Loucy (cell line): ENCODE measurements around the gene LIN9.

Experiments
- H2AFZ ChIP-seq: fragments of 200-600 bp; sonication (generic); 2 replicates; pipeline ENCODE4 v1.6.0; 2016; ENCODE audit warnings: antibody characterized with exemption, mild to moderate bottlenecking, low read length, moderate library complexity
- H3F3A ChIP-seq: fragments of 200-600 bp; 2 replicates; pipeline ENCODE4 v1.6.0; 2016; ENCODE audit warnings: antibody characterized with exemption, low read depth, mild to moderate bottlenecking
- H3K27me3 ChIP-seq: fragments of 200-600 bp; sonication (generic); 2 replicates; pipeline ENCODE4 v1.6.1; 2014; ENCODE audit warnings: low read length, mild to moderate bottlenecking; ENCODE audit not compliant: insufficient read depth, poor library complexity, severe bottlenecking
- H3K36me3 ChIP-seq: fragments of 200-600 bp; sonication (generic); 2 replicates; pipeline ENCODE4 v1.6.1; 2016; ENCODE audit warnings: low read length; ENCODE audit not compliant: insufficient read depth
- H3K4me1 ChIP-seq: fragments of 200-600 bp; sonication (generic); 2 replicates; pipeline ENCODE4 v1.5.1; 2014; ENCODE audit warnings: low read length, mild to moderate bottlenecking; ENCODE audit not compliant: insufficient read depth, poor library complexity, severe bottlenecking
- H3K4me2 ChIP-seq: fragments of 200-600 bp; sonication (generic); 2 replicates; pipeline ENCODE4 v1.6.0; 2014; ENCODE audit warnings: antibody characterized with exemption, low read length, low read depth, mild to moderate bottlenecking; ENCODE audit not compliant: poor library complexity, severe bottlenecking
- H3K4me3 ChIP-seq: fragments of 200-600 bp; sonication (generic); 2 replicates; pipeline ENCODE4 v1.5.1; 2014; ENCODE audit warnings: low read length, mild to moderate bottlenecking, mixed read lengths; ENCODE audit not compliant: poor library complexity, severe bottlenecking
- H3K79me2 ChIP-seq: fragments of 200-600 bp; sonication (generic); 2 replicates; pipeline ENCODE4 v1.6.1; 2014; ENCODE audit warnings: low read length; ENCODE audit not compliant: insufficient read depth
- H3K9ac ChIP-seq: fragments of 200-600 bp; sonication (generic); 2 replicates; pipeline ENCODE4 v1.6.0; 2014; ENCODE audit warnings: mild to moderate bottlenecking, low read depth, low read length, moderate library complexity; ENCODE audit not compliant: poor library complexity, severe bottlenecking
- H3K9me2 ChIP-seq: fragments of 200-600 bp; sonication (generic); replicated peaks from 2 replicates; pipeline ENCODE4 v1.6.1; 2016; ENCODE audit warnings: low read depth, low read length, mixed read lengths
- H3K9me3 ChIP-seq: fragments of 200-600 bp; sonication (generic); 2 replicates; pipeline ENCODE4 v1.6.1; 2014; ENCODE audit warnings: mild to moderate bottlenecking, antibody characterized with exemption, low read length, low read depth; ENCODE audit not compliant: insufficient read depth
- H4K20me1 ChIP-seq: fragments of 200-600 bp; sonication (generic); 2 replicates; pipeline ENCODE4 v1.6.0; 2014; ENCODE audit warnings: antibody characterized with exemption, low read length, mild to moderate bottlenecking; ENCODE audit not compliant: insufficient read depth, poor library complexity, severe bottlenecking
- EZH2phosphoT487 ChIP-seq: fragments of 200-600 bp; IDR thresholded peaks from 2 replicates; pipeline ENCODE4 v1.6.1; 2018; ENCODE audit warnings: antibody characterized with exemption, mild to moderate bottlenecking, moderate library complexity, borderline replicate concordance
- TF ChIP-seq, protein P1 (sequence below): fragments of 200-600 bp; sonication (generic); conservative IDR thresholded peaks from 2 replicates; pipeline ENCODE4 v1.5.1; 2014; ENCODE audit warnings: mild to moderate bottlenecking, antibody characterized with exemption, low read length

The LIN9 gene

DNA sequence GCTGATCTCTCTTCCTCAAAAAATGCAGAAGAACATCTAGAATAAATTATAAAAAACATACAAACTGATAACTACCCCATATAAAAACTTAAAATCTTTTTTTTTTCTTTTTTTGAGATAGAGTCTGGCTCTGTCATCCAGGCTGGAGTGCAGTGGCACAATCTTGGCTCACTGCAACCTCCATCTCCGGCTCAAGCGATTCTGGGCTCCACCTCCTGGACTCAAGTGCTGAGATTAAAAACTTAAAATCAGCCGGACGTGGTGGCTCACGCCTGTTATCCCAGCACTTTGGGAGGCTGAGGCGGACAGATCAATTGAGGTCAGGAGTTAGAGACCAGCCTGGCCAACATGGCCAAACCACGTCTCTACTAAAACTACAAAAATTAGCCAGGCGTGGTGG lies 31.1 kb downstream of the LIN9 start:
- TF ChIP-seq, protein P1, sequence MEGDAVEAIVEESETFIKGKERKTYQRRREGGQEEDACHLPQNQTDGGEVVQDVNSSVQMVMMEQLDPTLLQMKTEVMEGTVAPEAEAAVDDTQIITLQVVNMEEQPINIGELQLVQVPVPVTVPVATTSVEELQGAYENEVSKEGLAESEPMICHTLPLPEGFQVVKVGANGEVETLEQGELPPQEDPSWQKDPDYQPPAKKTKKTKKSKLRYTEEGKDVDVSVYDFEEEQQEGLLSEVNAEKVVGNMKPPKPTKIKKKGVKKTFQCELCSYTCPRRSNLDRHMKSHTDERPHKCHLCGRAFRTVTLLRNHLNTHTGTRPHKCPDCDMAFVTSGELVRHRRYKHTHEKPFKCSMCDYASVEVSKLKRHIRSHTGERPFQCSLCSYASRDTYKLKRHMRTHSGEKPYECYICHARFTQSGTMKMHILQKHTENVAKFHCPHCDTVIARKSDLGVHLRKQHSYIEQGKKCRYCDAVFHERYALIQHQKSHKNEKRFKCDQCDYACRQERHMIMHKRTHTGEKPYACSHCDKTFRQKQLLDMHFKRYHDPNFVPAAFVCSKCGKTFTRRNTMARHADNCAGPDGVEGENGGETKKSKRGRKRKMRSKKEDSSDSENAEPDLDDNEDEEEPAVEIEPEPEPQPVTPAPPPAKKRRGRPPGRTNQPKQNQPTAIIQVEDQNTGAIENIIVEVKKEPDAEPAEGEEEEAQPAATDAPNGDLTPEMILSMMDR = no peak
- TF ChIP-seq EZH2phosphoT487 = no peak
- H3K79me2 ChIP-seq = no peaks in the 10 kb centered on the region
- H2AFZ ChIP-seq = no peak overlapping the region
- no peaks in the 10 kb centered on the region for H3K9me2 ChIP-seq
- no peaks in the 10 kb centered on the region for H3K9me3 ChIP-seq
- H3F3A ChIP-seq = no peaks in the 10 kb centered on the region
- H3K4me2 ChIP-seq = no peak overlapping the region
- H3K4me1 ChIP-seq = no peaks in the 10 kb centered on the region
- H3K27me3 ChIP-seq = no peaks in the 10 kb centered on the region
- H3K36me3 ChIP-seq = peaks cover 22% of the 10 kb centered on the region; the same call in 1 of the 2 replicates
- no peak overlapping the region for H3K9ac ChIP-seq
- no peak overlapping the region for H3K4me3 ChIP-seq
- no peaks in the 10 kb centered on the region for H4K20me1 ChIP-seq

DNA sequence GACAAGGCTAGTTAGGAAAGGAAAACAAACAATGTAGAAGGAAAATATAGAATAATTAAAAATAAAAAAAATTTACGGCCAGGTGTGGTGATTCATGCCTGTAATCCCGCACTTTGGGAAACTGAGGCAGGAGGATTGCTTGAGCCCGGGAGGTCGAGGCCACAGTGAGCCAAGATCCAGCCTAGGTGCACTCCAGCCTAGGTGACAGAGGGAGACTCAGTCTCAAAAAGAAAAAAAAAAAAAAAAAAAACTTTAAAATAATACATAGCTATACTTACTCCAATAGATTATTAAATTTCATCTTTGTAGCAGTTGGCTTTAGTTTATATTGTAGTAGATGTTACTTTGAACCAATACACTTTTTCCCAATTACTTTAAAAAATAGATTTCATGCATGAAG lies 32.0 kb downstream of the LIN9 start:
- H3K36me3 ChIP-seq = peaks cover 21% of the 10 kb centered on the region; the same call in 1 of the 2 replicates
- TF ChIP-seq EZH2phosphoT487 = no peak
- TF ChIP-seq, protein P1 = no peak
- H3K79me2 ChIP-seq = no peaks in the 10 kb centered on the region
- H3K27me3 ChIP-seq = no peaks in the 10 kb centered on the region
- H3K4me1 ChIP-seq = no peaks in the 10 kb centered on the region
- H3K4me3 ChIP-seq = no peak overlapping the region
- H3K9me2 ChIP-seq = no peaks in the 10 kb centered on the region
- H3K4me2 ChIP-seq = no peak overlapping the region
- H3K9ac ChIP-seq = no peak overlapping the region
- H4K20me1 ChIP-seq = no peaks in the 10 kb centered on the region
- no peak overlapping the region for H2AFZ ChIP-seq
- H3K9me3 ChIP-seq = no peaks in the 10 kb centered on the region
- no peaks in the 10 kb centered on the region for H3F3A ChIP-seq

DNA sequence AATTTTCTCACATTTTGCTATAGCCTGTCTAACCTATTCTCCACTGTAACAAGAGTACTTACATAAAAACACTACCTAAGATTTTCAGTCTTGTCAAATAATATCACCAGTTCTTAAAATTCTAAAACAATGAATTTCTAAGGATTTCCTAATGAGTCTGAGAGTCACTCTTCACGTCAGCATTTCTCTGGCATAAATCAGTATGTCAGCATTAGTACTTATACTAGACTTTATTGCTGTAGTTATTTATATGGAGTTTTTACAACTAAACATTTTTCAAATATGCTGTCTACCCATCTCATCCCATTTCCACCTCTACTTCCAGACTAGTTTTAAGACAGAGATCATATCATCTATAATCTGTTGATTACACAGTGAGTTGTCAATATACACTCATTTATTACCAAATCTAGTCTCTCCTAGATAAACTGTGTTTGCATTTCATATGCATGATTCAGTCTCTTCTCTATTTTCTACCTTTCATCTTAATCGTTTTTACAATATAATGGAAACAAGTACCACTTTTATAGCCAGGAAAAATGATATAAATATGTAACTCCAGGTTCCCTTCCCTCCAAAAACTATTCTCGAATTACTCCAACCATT lies 32.8 kb downstream of the LIN9 start:
- Histone ChIP-seq H3F3A (no peaks in the 10 kb centered on the region), H2AFZ (no peak overlapping the region), H3K27me3 (no peaks in the 10 kb centered on the region), H3K36me3 (peaks cover 19% of the 10 kb centered on the region; the same call in 1 of the 2 replicates), H3K9ac (no peak overlapping the region), H3K4me1 (no peaks in the 10 kb centered on the region), H3K9me3 (no peaks in the 10 kb centered on the region), H3K4me3 (no peak overlapping the region), H3K79me2 (no peaks in the 10 kb centered on the region), H3K9me2 (no peaks in the 10 kb centered on the region), H3K4me2 (no peak overlapping the region), H4K20me1 (no peaks in the 10 kb centered on the region)
- no peak for TF ChIP-seq EZH2phosphoT487
- TF ChIP-seq, protein P1 = no peak
